H1 (cell line): ENCODE results near the gene RBBP9. TPM values are rescaled to one million over a fixed set of nuclear protein-coding genes. Genes with fewer than 3 reads are reported as not detected.

Experiments
- CTBP2 ChIP-seq: IDR thresholded peaks from 2 replicates; pipeline ENCODE4 v1.7.0; 2011; ENCODE audit warnings: borderline replicate concordance, mild to moderate bottlenecking, moderate library complexity, mixed read lengths, low read length; ENCODE audit not compliant: insufficient read depth, insufficient read length
- SAP30 ChIP-seq: fragments of 300-600 bp; sonication (generic); IDR thresholded peaks from 2 replicates; pipeline ENCODE4 v1.7.1; 2012; ENCODE audit warnings: low read length, moderate library complexity, mild to moderate bottlenecking, inconsistent platforms; ENCODE audit not compliant: insufficient read depth, insufficient replicate concordance
- polyA plus RNA-seq, 7 experiments: library from polyadenylated mRNA; depleted of rRNA in 3 of 7; stranded (reverse) in 5 of 7; unstranded in 2 of 7; fragments of >200 nt in 5 of 7; fragments of 200-250 nt in 2 of 7; gene quantifications; 1 replicate in 5 of 7; 2 replicates in 1 of 7; 4 replicates in 1 of 7; pipeline versions ENCODE4 v1.2.1 to v1.2.3, GENCODE V29; 2011 to 2013; ENCODE audit warnings: missing spikeins in 2 of 7, mixed read lengths in 2 of 7
- total RNA-seq: library from RNA; stranded (reverse); fragmentation: NEBNext Ultra II Directional; extraction: Animal tissue kit (Norgen Biotek cat#: 25700); gene quantifications from 2 replicates; pipeline ENCODE4 v1.2.1, GENCODE V29; 2021
- TF ChIP-seq, protein P1 (sequence below): fragments of 300-600 bp; sonication (generic); IDR thresholded peaks from 2 replicates; pipeline ENCODE4 v1.7.1; 2012; ENCODE audit warnings: low read length, moderate library complexity, mild to moderate bottlenecking, inconsistent platforms; ENCODE audit not compliant: insufficient replicate concordance

The RBBP9 gene
- total and polyA plus RNA-seq, 2 of the 8 experiments (the other 6 are each of a cell fraction or from before 2014, with no cell fraction given): 9.5 to 13.5 TPM

DNA sequence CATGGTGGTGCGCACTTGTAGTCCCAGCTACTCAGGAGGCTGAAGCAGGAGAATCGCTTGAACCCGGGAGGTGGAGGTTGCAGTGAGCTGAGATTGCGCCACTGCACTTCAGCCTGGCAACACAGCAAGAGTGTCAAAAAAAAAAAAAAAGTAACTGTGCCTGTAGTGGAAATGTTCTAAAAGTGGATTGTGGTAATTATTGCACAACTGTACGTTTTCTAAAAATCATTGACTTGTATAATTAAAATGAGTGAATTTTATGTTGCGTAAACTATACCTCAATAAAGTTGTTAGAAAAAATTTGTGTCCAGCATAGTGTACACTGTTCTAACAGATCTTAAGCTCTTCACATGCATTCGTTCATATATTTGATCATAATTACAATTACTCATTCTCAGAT, 16.2 kb upstream of the RBBP9 start (continued):
- TF ChIP-seq, protein P1, sequence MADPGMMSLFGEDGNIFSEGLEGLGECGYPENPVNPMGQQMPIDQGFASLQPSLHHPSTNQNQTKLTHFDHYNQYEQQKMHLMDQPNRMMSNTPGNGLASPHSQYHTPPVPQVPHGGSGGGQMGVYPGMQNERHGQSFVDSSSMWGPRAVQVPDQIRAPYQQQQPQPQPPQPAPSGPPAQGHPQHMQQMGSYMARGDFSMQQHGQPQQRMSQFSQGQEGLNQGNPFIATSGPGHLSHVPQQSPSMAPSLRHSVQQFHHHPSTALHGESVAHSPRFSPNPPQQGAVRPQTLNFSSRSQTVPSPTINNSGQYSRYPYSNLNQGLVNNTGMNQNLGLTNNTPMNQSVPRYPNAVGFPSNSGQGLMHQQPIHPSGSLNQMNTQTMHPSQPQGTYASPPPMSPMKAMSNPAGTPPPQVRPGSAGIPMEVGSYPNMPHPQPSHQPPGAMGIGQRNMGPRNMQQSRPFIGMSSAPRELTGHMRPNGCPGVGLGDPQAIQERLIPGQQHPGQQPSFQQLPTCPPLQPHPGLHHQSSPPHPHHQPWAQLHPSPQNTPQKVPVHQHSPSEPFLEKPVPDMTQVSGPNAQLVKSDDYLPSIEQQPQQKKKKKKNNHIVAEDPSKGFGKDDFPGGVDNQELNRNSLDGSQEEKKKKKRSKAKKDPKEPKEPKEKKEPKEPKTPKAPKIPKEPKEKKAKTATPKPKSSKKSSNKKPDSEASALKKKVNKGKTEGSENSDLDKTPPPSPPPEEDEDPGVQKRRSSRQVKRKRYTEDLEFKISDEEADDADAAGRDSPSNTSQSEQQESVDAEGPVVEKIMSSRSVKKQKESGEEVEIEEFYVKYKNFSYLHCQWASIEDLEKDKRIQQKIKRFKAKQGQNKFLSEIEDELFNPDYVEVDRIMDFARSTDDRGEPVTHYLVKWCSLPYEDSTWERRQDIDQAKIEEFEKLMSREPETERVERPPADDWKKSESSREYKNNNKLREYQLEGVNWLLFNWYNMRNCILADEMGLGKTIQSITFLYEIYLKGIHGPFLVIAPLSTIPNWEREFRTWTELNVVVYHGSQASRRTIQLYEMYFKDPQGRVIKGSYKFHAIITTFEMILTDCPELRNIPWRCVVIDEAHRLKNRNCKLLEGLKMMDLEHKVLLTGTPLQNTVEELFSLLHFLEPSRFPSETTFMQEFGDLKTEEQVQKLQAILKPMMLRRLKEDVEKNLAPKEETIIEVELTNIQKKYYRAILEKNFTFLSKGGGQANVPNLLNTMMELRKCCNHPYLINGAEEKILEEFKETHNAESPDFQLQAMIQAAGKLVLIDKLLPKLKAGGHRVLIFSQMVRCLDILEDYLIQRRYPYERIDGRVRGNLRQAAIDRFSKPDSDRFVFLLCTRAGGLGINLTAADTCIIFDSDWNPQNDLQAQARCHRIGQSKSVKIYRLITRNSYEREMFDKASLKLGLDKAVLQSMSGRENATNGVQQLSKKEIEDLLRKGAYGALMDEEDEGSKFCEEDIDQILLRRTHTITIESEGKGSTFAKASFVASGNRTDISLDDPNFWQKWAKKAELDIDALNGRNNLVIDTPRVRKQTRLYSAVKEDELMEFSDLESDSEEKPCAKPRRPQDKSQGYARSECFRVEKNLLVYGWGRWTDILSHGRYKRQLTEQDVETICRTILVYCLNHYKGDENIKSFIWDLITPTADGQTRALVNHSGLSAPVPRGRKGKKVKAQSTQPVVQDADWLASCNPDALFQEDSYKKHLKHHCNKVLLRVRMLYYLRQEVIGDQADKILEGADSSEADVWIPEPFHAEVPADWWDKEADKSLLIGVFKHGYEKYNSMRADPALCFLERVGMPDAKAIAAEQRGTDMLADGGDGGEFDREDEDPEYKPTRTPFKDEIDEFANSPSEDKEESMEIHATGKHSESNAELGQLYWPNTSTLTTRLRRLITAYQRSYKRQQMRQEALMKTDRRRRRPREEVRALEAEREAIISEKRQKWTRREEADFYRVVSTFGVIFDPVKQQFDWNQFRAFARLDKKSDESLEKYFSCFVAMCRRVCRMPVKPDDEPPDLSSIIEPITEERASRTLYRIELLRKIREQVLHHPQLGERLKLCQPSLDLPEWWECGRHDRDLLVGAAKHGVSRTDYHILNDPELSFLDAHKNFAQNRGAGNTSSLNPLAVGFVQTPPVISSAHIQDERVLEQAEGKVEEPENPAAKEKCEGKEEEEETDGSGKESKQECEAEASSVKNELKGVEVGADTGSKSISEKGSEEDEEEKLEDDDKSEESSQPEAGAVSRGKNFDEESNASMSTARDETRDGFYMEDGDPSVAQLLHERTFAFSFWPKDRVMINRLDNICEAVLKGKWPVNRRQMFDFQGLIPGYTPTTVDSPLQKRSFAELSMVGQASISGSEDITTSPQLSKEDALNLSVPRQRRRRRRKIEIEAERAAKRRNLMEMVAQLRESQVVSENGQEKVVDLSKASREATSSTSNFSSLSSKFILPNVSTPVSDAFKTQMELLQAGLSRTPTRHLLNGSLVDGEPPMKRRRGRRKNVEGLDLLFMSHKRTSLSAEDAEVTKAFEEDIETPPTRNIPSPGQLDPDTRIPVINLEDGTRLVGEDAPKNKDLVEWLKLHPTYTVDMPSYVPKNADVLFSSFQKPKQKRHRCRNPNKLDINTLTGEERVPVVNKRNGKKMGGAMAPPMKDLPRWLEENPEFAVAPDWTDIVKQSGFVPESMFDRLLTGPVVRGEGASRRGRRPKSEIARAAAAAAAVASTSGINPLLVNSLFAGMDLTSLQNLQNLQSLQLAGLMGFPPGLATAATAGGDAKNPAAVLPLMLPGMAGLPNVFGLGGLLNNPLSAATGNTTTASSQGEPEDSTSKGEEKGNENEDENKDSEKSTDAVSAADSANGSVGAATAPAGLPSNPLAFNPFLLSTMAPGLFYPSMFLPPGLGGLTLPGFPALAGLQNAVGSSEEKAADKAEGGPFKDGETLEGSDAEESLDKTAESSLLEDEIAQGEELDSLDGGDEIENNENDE: no peak
- TF ChIP-seq SAP30: no peak
- no peak for TF ChIP-seq CTBP2
